GM23248 (cell line): Measurements from ENCODE around the gene INAFM2. TPM values are rescaled to one million over a fixed set of nuclear protein-coding genes. Genes with fewer than 3 reads are reported as not detected.

Source experiments
- DNase-seq: peaks from one replicate; pipeline ENCODE4 v3.0.0-alpha.2; 2015
- H2AFZ ChIP-seq: fragments of 200-600 bp; sonication (generic); 2 replicates; pipeline ENCODE4 v1.6.1; 2016; ENCODE audit warnings: antibody characterized with exemption
- H3F3A ChIP-seq: fragments of 200-600 bp; sonication (generic); 2 replicates; pipeline ENCODE4 v1.6.1; 2016; ENCODE audit warnings: mild to moderate bottlenecking, antibody characterized with exemption, mixed run types; ENCODE audit not compliant: insufficient read depth
- H3K27ac ChIP-seq: fragments of 200-600 bp; sonication (generic); 2 replicates; pipeline ENCODE4 v1.5.1; 2016; ENCODE audit warnings: mild to moderate bottlenecking
- H3K27me3 ChIP-seq: fragments of 200-600 bp; sonication (generic); replicated peaks from 2 replicates; pipeline ENCODE4 v1.6.1; 2016; ENCODE audit warnings: mild to moderate bottlenecking; ENCODE audit not compliant: insufficient read depth
- H3K36me3 ChIP-seq: fragments of 200-600 bp; sonication (generic); 2 replicates; pipeline ENCODE4 v1.6.1; 2016; ENCODE audit warnings: low read depth, mild to moderate bottlenecking
- H3K4me1 ChIP-seq: fragments of 200-600 bp; sonication (generic); 2 replicates; pipeline ENCODE4 v1.6.1; 2016; ENCODE audit warnings: mild to moderate bottlenecking; ENCODE audit not compliant: insufficient read depth
- H3K4me2 ChIP-seq: fragments of 200-600 bp; sonication (generic); one replicate; pipeline ENCODE4 v1.6.1; 2016; ENCODE audit warnings: mild to moderate bottlenecking; ENCODE audit not compliant: unreplicated experiment
- H3K4me3 ChIP-seq: fragments of 200-600 bp; sonication (generic); 2 replicates; pipeline ENCODE4 v1.5.1; 2016; ENCODE audit warnings: mild to moderate bottlenecking
- H3K79me2 ChIP-seq: fragments of 200-600 bp; sonication (generic); 2 replicates; pipeline ENCODE4 v1.6.1; 2016; ENCODE audit warnings: mild to moderate bottlenecking; ENCODE audit not compliant: insufficient read depth
- H3K9ac ChIP-seq: fragments of 200-600 bp; sonication (generic); 2 replicates; pipeline ENCODE4 v1.6.1; 2016; ENCODE audit warnings: mild to moderate bottlenecking
- H3K9me2 ChIP-seq: fragments of 200-600 bp; sonication (generic); 2 replicates; pipeline ENCODE4 v1.6.1; 2016; ENCODE audit warnings: mixed run types, mild to moderate bottlenecking, moderate library complexity; ENCODE audit not compliant: insufficient read depth
- H3K9me3 ChIP-seq: fragments of 200-600 bp; sonication (generic); one replicate; pipeline ENCODE4 v1.6.1; 2017; ENCODE audit warnings: low read depth
- H4K20me1 ChIP-seq: fragments of 200-600 bp; sonication (generic); 2 replicates; pipeline ENCODE4 v1.6.0; 2016; ENCODE audit not compliant: insufficient read depth
- EZH2 ChIP-seq: fragments of 200-600 bp; sonication (generic); IDR thresholded peaks from 2 replicates; pipeline ENCODE4 v1.6.1; 2018; ENCODE audit warnings: antibody characterized with exemption, mild to moderate bottlenecking; ENCODE audit not compliant: insufficient read depth, poor library complexity, severe bottlenecking
- EZH2phosphoT487 ChIP-seq: fragments of 200-600 bp; sonication (generic); IDR thresholded peaks from 2 replicates; pipeline ENCODE4 v1.6.1; 2018; ENCODE audit warnings: antibody characterized with exemption, moderate library complexity, mild to moderate bottlenecking, low read depth; ENCODE audit not compliant: insufficient read depth
- WGBS, 2 experiments: methylation state at CpG; one replicate each; pipeline ENCODE4 v1.1.6; 2015 to 2017; ENCODE audit warnings: low lambda C conversion rate in 2 of 2, low coverage in 1 of 2; ENCODE audit errors: missing lambda C conversion rate in 2 of 2; 5-methylcytosine and 5-hydroxymethylcytosine counted together
- in situ Hi-C: fragments of 300-500 bp; cut with MboI; formaldehyde crosslinking; loops from 2 replicates; pipeline ENCODE4 v1.15.0; 2020
- polyA plus RNA-seq: library from polyadenylated mRNA; unstranded; fragments of >200 nt; fragmentation: Nextera tagmentation; extraction: Ambion mirVana; gene quantifications from 2 replicates; pipeline ENCODE4 v1.2.1, GENCODE V29; 2016
- total RNA-seq: library from RNA; depleted of rRNA; stranded (reverse); fragments of >200 nt; shearing (Covaris generic); gene quantifications from 2 replicates; pipeline ENCODE4 v1.2.3, GENCODE V29; 2014; rRNA removed

The INAFM2 gene
- total and polyA plus RNA-seq, 2 experiments from 2014 or later, result 4.5 to 16.6 TPM

- Histone ChIP-seq H3K4me2 (no peak overlapping the region), H3K36me3 (no peaks in the 10 kb centered on the region), H3K4me3 (no peak overlapping the region), H3F3A (no peaks in the 10 kb centered on the region), H3K27ac (no peak overlapping the region), H3K9me2 (no peaks in the 10 kb centered on the region), H3K27me3 (no peaks in the 10 kb centered on the region), H3K9me3 (no peaks in the 10 kb centered on the region), H3K4me1 (no peaks in the 10 kb centered on the region), H3K9ac (no peak overlapping the region), H2AFZ (no peak overlapping the region), H4K20me1 (no peaks in the 10 kb centered on the region), H3K79me2 (no peaks in the 10 kb centered on the region)
- in situ Hi-C loops, result no loop called here
- DNase-seq, result no peak
- TF ChIP-seq EZH2phosphoT487 (no peak), EZH2 (no peak)
- 79 to 81% methylated on average over 10 of the region's 10 CpGs for WGBS, 2 experiments
These were observed 46.0 kb downstream of the INAFM2 start for GRCh38 chr15:40369474-40369869.

- Histone ChIP-seq H3K4me1 (no peaks in the 10 kb centered on the region), H3K79me2 (no peaks in the 10 kb centered on the region), H3K36me3 (no peaks in the 10 kb centered on the region), H3F3A (no peaks in the 10 kb centered on the region), H3K4me3 (no peak overlapping the region), H3K9ac (no peak overlapping the region), H3K4me2 (no peak overlapping the region), H3K9me2 (no peaks in the 10 kb centered on the region), H2AFZ (no peak overlapping the region), H3K27ac (no peak overlapping the region), H4K20me1 (no peaks in the 10 kb centered on the region), H3K27me3 (no peaks in the 10 kb centered on the region), H3K9me3 (no peaks in the 10 kb centered on the region)
- 60 to 68% methylated on average over 13 of the region's 13 CpGs for WGBS, 2 experiments
- DNase-seq, result no peak
- TF ChIP-seq EZH2, result no peak
- TF ChIP-seq EZH2phosphoT487, result no peak
- in situ Hi-C loops, result no loop called here
These were observed 46.5 kb downstream of the INAFM2 start for GRCh38 chr15:40369971-40370370.

GRCh38 chr15:40372981-40373380 lies 49.5 kb downstream of the INAFM2 start:
- 0 out of 2 replicates have a peak overlapping the region, but pooled peaks have one; percentile 38 for H2AFZ ChIP-seq

More at GRCh38 chr15:40372981-40373380, 49.5 kb downstream of the INAFM2 start:
- Histone ChIP-seq H3F3A (no peaks in the 10 kb centered on the region), H4K20me1 (no peaks in the 10 kb centered on the region), H3K9me2 (no peaks in the 10 kb centered on the region), H3K36me3 (no peaks in the 10 kb centered on the region), H3K27ac (no peak overlapping the region), H3K4me3 (no peak overlapping the region), H3K9ac (no peak overlapping the region), H3K9me3 (no peaks in the 10 kb centered on the region), H3K4me2 (no peak overlapping the region), H3K79me2 (no peaks in the 10 kb centered on the region), H3K27me3 (no peaks in the 10 kb centered on the region), H3K4me1 (no peaks in the 10 kb centered on the region)
- TF ChIP-seq EZH2phosphoT487, result no peak
- no peak for TF ChIP-seq EZH2
- 20 to 28% methylated on average over 2 of the region's 2 CpGs for WGBS, 2 experiments
- in situ Hi-C loops, result no loop called here
- DNase-seq, result no peak

Other genes with a start within 250 kb of the INAFM2 start
- 1.1 and 2.7 TPM in 2 replicates for gene BMF, start 214.8 kb upstream of the INAFM2 start, total RNA-seq
- gene BMF, start 214.8 kb upstream of the INAFM2 start, polyA plus RNA-seq, result 0.40 and 0.41 TPM in 2 replicates
- 9.4 and 23.4 TPM in 2 replicates for gene BUB1B, start 162.6 kb upstream of the INAFM2 start, total RNA-seq
- gene BUB1B, start 162.6 kb upstream of the INAFM2 start, polyA plus RNA-seq, result 8.1 and 10.2 TPM in 2 replicates
- not detected in 2 replicates for gene PAK6, start 84.6 kb upstream of the INAFM2 start, total RNA-seq
- gene PAK6, start 84.6 kb upstream of the INAFM2 start, polyA plus RNA-seq, result not detected in 2 replicates
- not detected in 2 replicates for gene ANKRD63, start 40.6 kb upstream of the INAFM2 start, total RNA-seq
- gene ANKRD63, start 40.6 kb upstream of the INAFM2 start, polyA plus RNA-seq, result not detected in 2 replicates
- 0.54 and 0.76 TPM in 2 replicates for gene PLCB2, start 15.8 kb upstream of the INAFM2 start, total RNA-seq
- 1.1 TPM in 2 replicates for gene PLCB2, start 15.8 kb upstream of the INAFM2 start, polyA plus RNA-seq
- 16.9 and 19.6 TPM in 2 replicates for gene CCDC9B, start 17.2 kb downstream of the INAFM2 start, total RNA-seq
- gene CCDC9B, start 17.2 kb downstream of the INAFM2 start, polyA plus RNA-seq, result 28.8 and 33.1 TPM in 2 replicates
- gene PHGR1, start 27.3 kb downstream of the INAFM2 start, total RNA-seq, result not detected in 2 replicates
- not detected in 2 replicates for gene PHGR1, start 27.3 kb downstream of the INAFM2 start, polyA plus RNA-seq
- 0.11 and 0.13 TPM in 2 replicates for gene DISP2, start 34.5 kb downstream of the INAFM2 start, total RNA-seq
- gene DISP2, start 34.5 kb downstream of the INAFM2 start, polyA plus RNA-seq, result 0.13 and 0.51 TPM in 2 replicates
- 31.1 and 35.8 TPM in 2 replicates for gene KNSTRN, start 59.0 kb downstream of the INAFM2 start, total RNA-seq
- gene KNSTRN, start 59.0 kb downstream of the INAFM2 start, polyA plus RNA-seq, result 37.7 and 37.8 TPM in 2 replicates
- gene IVD, start 82.1 kb downstream of the INAFM2 start, total RNA-seq, result 24.4 and 28.2 TPM in 2 replicates
- 49.6 and 50.1 TPM in 2 replicates for gene IVD, start 82.1 kb downstream of the INAFM2 start, polyA plus RNA-seq
- gene BAHD1, start 117.3 kb downstream of the INAFM2 start, total RNA-seq, result 10.3 and 22.0 TPM in 2 replicates
- gene BAHD1, start 117.3 kb downstream of the INAFM2 start, polyA plus RNA-seq, result 2.0 and 2.3 TPM in 2 replicates
- 26.1 and 26.6 TPM in 2 replicates for gene CHST14, start 147.3 kb downstream of the INAFM2 start, total RNA-seq
- gene CHST14, start 147.3 kb downstream of the INAFM2 start, polyA plus RNA-seq, result 18.7 and 21.2 TPM in 2 replicates
- 25.7 and 44.7 TPM in 2 replicates for gene CCDC32, start 241.3 kb downstream of the INAFM2 start, total RNA-seq
- gene CCDC32, start 241.3 kb downstream of the INAFM2 start, polyA plus RNA-seq, result 26.2 and 29.5 TPM in 2 replicates
- 10.5 and 12.8 TPM in 2 replicates for gene RPUSD2, start 245.6 kb downstream of the INAFM2 start, total RNA-seq
- gene RPUSD2, start 245.6 kb downstream of the INAFM2 start, polyA plus RNA-seq, result 8.5 and 9.6 TPM in 2 replicates